Osteocyte (in vitro differentiated cells): Measurements from ENCODE around the gene DDX24. TPM values are rescaled to one million over a fixed set of nuclear protein-coding genes. Genes with fewer than 3 reads are reported as not detected.

Experiments
- DNase-seq: peaks from one replicate; pipeline ENCODE4 v3.0.0; 2021; ENCODE audit warnings: mixed read lengths; ENCODE audit not compliant: unreplicated experiment; ENCODE audit errors: extremely low spot score
- H3K27ac Mint-ChIP-seq: one replicate; pipeline ENCODE4 v1.8.0; 2021; ENCODE audit warnings: mild to moderate bottlenecking, mixed read lengths; ENCODE audit not compliant: unreplicated experiment
- H3K27me3 Mint-ChIP-seq: one replicate; pipeline ENCODE4 v1.8.0; 2021; ENCODE audit warnings: mixed read lengths; ENCODE audit not compliant: unreplicated experiment
- H3K36me3 Mint-ChIP-seq: one replicate; pipeline ENCODE4 v1.8.0; 2021; ENCODE audit warnings: mixed read lengths; ENCODE audit not compliant: unreplicated experiment
- H3K4me1 Mint-ChIP-seq: one replicate; pipeline ENCODE4 v1.8.0; 2021; ENCODE audit warnings: mixed read lengths; ENCODE audit not compliant: unreplicated experiment
- H3K4me3 Mint-ChIP-seq: one replicate; pipeline ENCODE4 v1.8.0; 2021; ENCODE audit warnings: mild to moderate bottlenecking, moderate library complexity, mixed read lengths; ENCODE audit not compliant: unreplicated experiment
- H3K9me3 Mint-ChIP-seq: one replicate; pipeline ENCODE4 v1.8.0; 2021; ENCODE audit warnings: mixed read lengths; ENCODE audit not compliant: unreplicated experiment
- total RNA-seq: library from RNA; stranded (reverse); gene quantifications from 2 replicates; pipeline ENCODE4 v1.2.1, GENCODE V29; 2021
- TF ChIP-seq, protein P1 (sequence below): fragments of 200-600 bp; sonication (generic); IDR thresholded peaks from 2 replicates; pipeline ENCODE4 v1.5.0; 2021; ENCODE audit warnings: antibody characterized with exemption, mild to moderate bottlenecking, moderate library complexity

Gene DDX24
- total RNA-seq, 1 donor from 2014 or later = 167 TPM

GRCh38 chr14:94124582-94125377, 43.8 kb upstream of the DDX24 start:
- DNase-seq = peak; percentile 51
- Mint-ChIP-seq H3K36me3 (no peaks in the 10 kb centered on the region), H3K4me1 (peaks cover 26% of the 10 kb centered on the region), H3K4me3 (no peak overlapping the region), H3K27ac (no peak overlapping the region), H3K9me3 (peaks cover 6% of the 10 kb centered on the region), H3K27me3 (no peaks in the 10 kb centered on the region)
- TF ChIP-seq, protein P1, sequence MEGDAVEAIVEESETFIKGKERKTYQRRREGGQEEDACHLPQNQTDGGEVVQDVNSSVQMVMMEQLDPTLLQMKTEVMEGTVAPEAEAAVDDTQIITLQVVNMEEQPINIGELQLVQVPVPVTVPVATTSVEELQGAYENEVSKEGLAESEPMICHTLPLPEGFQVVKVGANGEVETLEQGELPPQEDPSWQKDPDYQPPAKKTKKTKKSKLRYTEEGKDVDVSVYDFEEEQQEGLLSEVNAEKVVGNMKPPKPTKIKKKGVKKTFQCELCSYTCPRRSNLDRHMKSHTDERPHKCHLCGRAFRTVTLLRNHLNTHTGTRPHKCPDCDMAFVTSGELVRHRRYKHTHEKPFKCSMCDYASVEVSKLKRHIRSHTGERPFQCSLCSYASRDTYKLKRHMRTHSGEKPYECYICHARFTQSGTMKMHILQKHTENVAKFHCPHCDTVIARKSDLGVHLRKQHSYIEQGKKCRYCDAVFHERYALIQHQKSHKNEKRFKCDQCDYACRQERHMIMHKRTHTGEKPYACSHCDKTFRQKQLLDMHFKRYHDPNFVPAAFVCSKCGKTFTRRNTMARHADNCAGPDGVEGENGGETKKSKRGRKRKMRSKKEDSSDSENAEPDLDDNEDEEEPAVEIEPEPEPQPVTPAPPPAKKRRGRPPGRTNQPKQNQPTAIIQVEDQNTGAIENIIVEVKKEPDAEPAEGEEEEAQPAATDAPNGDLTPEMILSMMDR = no peak

GRCh38 chr14:94123868-94124267, 42.9 kb upstream of the DDX24 start:
- TF ChIP-seq, protein P1 = no peak
- Mint-ChIP-seq H3K27ac (no peak overlapping the region), H3K9me3 (peaks cover 6% of the 10 kb centered on the region), H3K4me3 (no peak overlapping the region), H3K36me3 (no peaks in the 10 kb centered on the region), H3K4me1 (peaks cover 21% of the 10 kb centered on the region), H3K27me3 (no peaks in the 10 kb centered on the region)
- no peak for DNase-seq

DNA sequence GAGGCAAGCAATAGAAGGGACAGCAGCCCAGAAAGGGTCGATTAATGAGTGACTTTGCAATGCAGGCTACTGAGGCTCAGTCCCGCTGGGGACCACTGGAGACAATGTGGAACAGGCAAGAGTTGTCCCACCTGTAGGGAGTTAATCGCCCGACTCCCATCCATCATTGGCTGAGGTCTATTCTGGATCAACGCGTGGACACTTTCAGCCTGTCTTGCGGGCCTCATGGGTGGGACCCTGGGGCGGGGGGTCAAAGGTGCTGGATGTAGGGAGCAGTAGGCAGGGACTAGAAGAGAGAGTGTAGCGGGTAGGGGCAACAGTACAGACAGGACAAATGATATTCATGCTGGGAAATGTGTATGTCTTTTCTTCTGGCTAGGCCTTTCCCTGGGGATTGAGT, 42.3 kb upstream of the DDX24 start:
- DNase-seq = peak; percentile 77
- peaks cover 6% of the 10 kb centered on the region for H3K9me3 Mint-ChIP-seq
- TF ChIP-seq, protein P1 = no peak
- no peak overlapping the region for H3K27ac Mint-ChIP-seq
- H3K27me3 Mint-ChIP-seq = no peaks in the 10 kb centered on the region
- H3K4me1 Mint-ChIP-seq = peaks cover 16% of the 10 kb centered on the region
- no peak overlapping the region for H3K4me3 Mint-ChIP-seq
- H3K36me3 Mint-ChIP-seq = no peaks in the 10 kb centered on the region

GRCh38 chr14:94122438-94122837, 41.4 kb upstream of the DDX24 start:
- H3K9me3 Mint-ChIP-seq = peaks cover 6% of the 10 kb centered on the region
- no peaks in the 10 kb centered on the region for H3K36me3 Mint-ChIP-seq
- no peak overlapping the region for H3K4me3 Mint-ChIP-seq
- DNase-seq = peak; percentile 57
- no peaks in the 10 kb centered on the region for H3K27me3 Mint-ChIP-seq
- H3K4me1 Mint-ChIP-seq = peaks cover 16% of the 10 kb centered on the region
- no peak overlapping the region for H3K27ac Mint-ChIP-seq
- TF ChIP-seq, protein P1 = no peak

GRCh38 chr14:94121485-94121884, 40.5 kb upstream of the DDX24 start:
- no peak overlapping the region for H3K4me3 Mint-ChIP-seq
- DNase-seq = no peak
- H3K27ac Mint-ChIP-seq = peak overlapping the region; percentile 29
- peaks cover 6% of the 10 kb centered on the region for H3K9me3 Mint-ChIP-seq
- no peaks in the 10 kb centered on the region for H3K36me3 Mint-ChIP-seq
- TF ChIP-seq, protein P1 = no peak
- H3K27me3 Mint-ChIP-seq = peaks cover 7% of the 10 kb centered on the region
- H3K4me1 Mint-ChIP-seq = peaks cover 16% of the 10 kb centered on the region
